Lung (tissue), 16 donors: Measurements from ENCODE around the gene KRT6B. TPM values are rescaled to one million over a fixed set of nuclear protein-coding genes. Genes with fewer than 3 reads are reported as not detected.
"Not testable (repeated sequence)": the region's sequence is repeated elsewhere in the genome, so short reads cannot be mapped to it uniquely, and the experiment has no call there.

Experiments used
- ATAC-seq: fragments of 200-7000 bp; cut with Tn5 transposase; one replicate; pipeline ENCODE4 v1.9.1; 2020; ENCODE audit warnings: moderate number of reproducible peaks; ENCODE audit not compliant: insufficient read depth, low FRiP score
- DNase-seq, 3 donors: peaks; one replicate each; pipeline ENCODE4 v3.0.0-alpha.2; 2013 to 2017
- H3K27ac ChIP-seq, 2 donors: one replicate each; pipeline ENCODE4 v1.5.1; 2013; ENCODE audit warnings: mild to moderate bottlenecking in 2 of 2, moderate library complexity in 2 of 2, control low read depth in 1 of 2, inconsistent platforms in 1 of 2, low read depth in 1 of 2, low read length in 1 of 2
- H3K27me3 ChIP-seq, 3 donors: one replicate each; pipeline ENCODE4 v1.5.1; 2013; ENCODE audit warnings: low read length in 2 of 3; ENCODE audit not compliant: control insufficient read depth in 3 of 3, insufficient read depth in 3 of 3
- H3K36me3 ChIP-seq, 4 donors: one replicate each; pipeline ENCODE4 v1.5.1; 2013; ENCODE audit warnings: low read length in 4 of 4, mild to moderate bottlenecking in 1 of 4, moderate library complexity in 1 of 4; ENCODE audit not compliant: control insufficient read depth in 4 of 4, insufficient read depth in 4 of 4
- H3K4me1 ChIP-seq, 5 donors: one replicate each; pipeline ENCODE4 v1.5.1; 2013; ENCODE audit warnings: low read length in 5 of 5, mild to moderate bottlenecking in 2 of 5, moderate library complexity in 1 of 5; ENCODE audit not compliant: control insufficient read depth in 5 of 5, insufficient read depth in 5 of 5
- H3K4me3 ChIP-seq: one replicate; pipeline ENCODE4 v1.5.1; 2013; ENCODE audit warnings: mild to moderate bottlenecking, control low read depth, moderate library complexity
- H3K9ac ChIP-seq, 2 donors: one replicate each; pipeline ENCODE4 v1.5.1; 2013; ENCODE audit warnings: low read length in 2 of 2, control low read depth in 1 of 2; ENCODE audit not compliant: insufficient read depth in 1 of 2
- H3K9me3 ChIP-seq, 4 donors: one replicate each; pipeline ENCODE4 v1.5.1; 2013; ENCODE audit warnings: low read length in 3 of 4, mild to moderate bottlenecking in 1 of 4, moderate library complexity in 1 of 4; ENCODE audit not compliant: control insufficient read depth in 4 of 4, insufficient read depth in 3 of 4
- WGBS, 2 donors: extraction: QIAGEN DNeasy Blood & Tissue Kit; methylation state at CpG; one replicate each; pipeline ENCODE4 v1.1.7; 2013; 5-methylcytosine and 5-hydroxymethylcytosine counted together
- long read RNA-seq, 5 donors: transcript quantifications; one replicate each; lab custom pipeline, GENCODE V29; 2026
- polyA plus RNA-seq, 2 donors: library from polyadenylated mRNA; stranded (reverse); fragments of 200-250 nt; gene quantifications; one replicate each; pipeline ENCODE4 v1.2.1, GENCODE V29; 2013
- total RNA-seq, 2 donors: library from RNA; depleted of rRNA in 1 of 2; stranded (reverse); fragments of >200 nt in 1 of 2; gene quantifications; one replicate each; pipeline ENCODE4 v1.2.1, GENCODE V29; 2014 to 2021
- TF ChIP-seq, protein P1 (sequence below): IDR thresholded peaks from 2 replicates; pipeline ENCODE4 v1.5.1; 2012; ENCODE audit warnings: mild to moderate bottlenecking; ENCODE audit errors: control extremely low read depth, extremely low read depth
- donor health status: control.
- donor health status: control.
- donor health status: Bipolar disorder and iron deficiency.
- donor health status: healthy.
- donor health status: DM: yes; HTN: yes; CAD: no.

Gene KRT6B
- total RNA-seq (under 1 TPM in 1 of 2 donors, not detected in 1; 0.25 TPM), polyA plus RNA-seq (under 1 TPM; 0.06 to 0.63 TPM)
- long read RNA-seq, donor 1, result 0 reads
- long read RNA-seq, donor 2, result 0 reads
- long read RNA-seq, donor 3, result 0 reads
- long read RNA-seq, donor 4, result 0 reads
- long read RNA-seq, donor 5, result 0 reads

DNA sequence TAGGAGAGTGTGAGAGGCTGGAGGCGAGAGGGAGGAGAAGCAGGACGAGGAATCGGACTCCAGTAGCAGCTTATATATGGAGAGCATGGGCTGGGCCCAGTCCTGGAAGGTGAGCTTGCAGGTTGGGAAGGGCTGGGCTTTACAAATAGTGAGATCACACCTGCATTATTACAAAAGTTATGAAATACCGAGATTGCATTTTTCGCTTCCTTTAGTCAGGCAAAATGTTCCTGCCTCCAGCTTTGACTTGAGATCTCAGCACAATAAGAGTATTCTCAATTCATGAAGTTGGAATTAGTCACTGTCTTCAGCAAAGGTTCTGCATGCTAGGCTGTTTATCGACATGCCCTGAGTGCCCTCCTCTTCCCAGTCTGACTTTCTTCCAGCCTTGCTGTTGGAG is at the start of gene KRT6B:
TSS of gene KRT6B (minus strand) at position 46 of the 400 bp plus-strand sequence. CDS start 68 bp downstream, outside the sequence.
- Histone ChIP-seq H3K9ac (no peak within 1 kb of the TSS), H3K36me3 (no peaks in the 10 kb centered on the region), H3K27ac (no peak within 1 kb of the TSS), H3K27me3 (no peaks in the 10 kb centered on the region), H3K4me3 (no peak within 1 kb of the TSS), H3K9me3 (no peaks in the 10 kb centered on the region), H3K4me1 (no peaks in the 10 kb centered on the region)
- no peak for DNase-seq
- TF ChIP-seq, protein P1, sequence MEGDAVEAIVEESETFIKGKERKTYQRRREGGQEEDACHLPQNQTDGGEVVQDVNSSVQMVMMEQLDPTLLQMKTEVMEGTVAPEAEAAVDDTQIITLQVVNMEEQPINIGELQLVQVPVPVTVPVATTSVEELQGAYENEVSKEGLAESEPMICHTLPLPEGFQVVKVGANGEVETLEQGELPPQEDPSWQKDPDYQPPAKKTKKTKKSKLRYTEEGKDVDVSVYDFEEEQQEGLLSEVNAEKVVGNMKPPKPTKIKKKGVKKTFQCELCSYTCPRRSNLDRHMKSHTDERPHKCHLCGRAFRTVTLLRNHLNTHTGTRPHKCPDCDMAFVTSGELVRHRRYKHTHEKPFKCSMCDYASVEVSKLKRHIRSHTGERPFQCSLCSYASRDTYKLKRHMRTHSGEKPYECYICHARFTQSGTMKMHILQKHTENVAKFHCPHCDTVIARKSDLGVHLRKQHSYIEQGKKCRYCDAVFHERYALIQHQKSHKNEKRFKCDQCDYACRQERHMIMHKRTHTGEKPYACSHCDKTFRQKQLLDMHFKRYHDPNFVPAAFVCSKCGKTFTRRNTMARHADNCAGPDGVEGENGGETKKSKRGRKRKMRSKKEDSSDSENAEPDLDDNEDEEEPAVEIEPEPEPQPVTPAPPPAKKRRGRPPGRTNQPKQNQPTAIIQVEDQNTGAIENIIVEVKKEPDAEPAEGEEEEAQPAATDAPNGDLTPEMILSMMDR, result no peak
- ATAC-seq, result no peak
- 85 to 95% methylated on average over 6 of the region's 6 CpGs for WGBS, 2 donors

DNA sequence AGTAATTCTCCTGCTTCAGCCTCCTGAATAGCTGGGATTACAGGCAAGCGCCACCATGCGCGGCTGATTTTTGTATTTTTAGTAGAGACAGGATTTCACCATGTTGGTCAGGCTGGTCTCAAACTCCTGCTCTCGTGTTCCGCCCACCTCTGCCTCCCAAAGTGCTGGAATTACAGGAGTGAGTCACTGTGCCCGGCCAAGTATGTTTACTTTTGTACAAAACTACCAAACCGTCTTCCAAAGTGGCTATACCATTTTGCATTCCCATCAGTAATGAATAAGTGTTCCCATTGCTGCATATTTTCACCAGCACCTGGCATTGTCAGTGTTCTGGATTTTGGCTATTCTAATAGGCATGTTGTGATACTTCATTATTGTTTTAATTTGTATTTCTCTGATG is 49.5 kb upstream of the KRT6B start:
- Histone ChIP-seq H3K27ac (no peak overlapping the region), H3K36me3 (no peaks in the 10 kb centered on the region), H3K4me1 (no peaks in the 10 kb centered on the region), H3K9me3 (no peaks in the 10 kb centered on the region), H3K27me3 (peaks cover 0 to 3% (median 0%) of the 10 kb centered on the region in 3 donors), H3K9ac (no peak overlapping the region), H3K4me3 (no peak overlapping the region)
- DNase-seq, result no peak
- TF ChIP-seq, protein P1, result no peak
- no peak for ATAC-seq
- 79 to 81% methylated on average over 7 of the region's 7 CpGs for WGBS, 2 donors

DNA sequence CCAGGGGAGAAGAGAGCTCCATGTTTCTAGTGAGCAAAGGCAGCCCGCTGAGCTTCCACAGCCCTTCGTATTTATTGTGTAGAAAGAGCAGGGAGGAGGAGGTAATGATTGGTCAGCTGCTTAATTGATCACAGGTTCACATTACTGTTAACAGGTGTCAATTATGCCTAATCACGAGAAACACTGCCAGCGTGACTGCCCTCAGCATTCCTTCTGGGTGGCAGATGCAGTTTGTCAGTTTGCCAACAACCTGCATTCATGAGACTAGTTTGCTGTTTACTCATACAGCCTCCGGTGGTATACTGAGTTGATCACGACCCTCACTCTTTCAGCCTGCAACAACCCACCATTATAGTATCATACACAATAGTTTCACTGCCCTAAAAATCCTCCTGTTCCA is 48.6 kb upstream of the KRT6B start:
- not testable (repeated sequence) for ATAC-seq, H3K27ac ChIP-seq, DNase-seq, H3K9me3 ChIP-seq, H3K9ac ChIP-seq, H3K4me1 ChIP-seq, H3K27me3 ChIP-seq, H3K36me3 ChIP-seq, H3K4me3 ChIP-seq
- 78 to 90% methylated on average over 6 of the region's 6 CpGs for WGBS, 2 donors

DNA sequence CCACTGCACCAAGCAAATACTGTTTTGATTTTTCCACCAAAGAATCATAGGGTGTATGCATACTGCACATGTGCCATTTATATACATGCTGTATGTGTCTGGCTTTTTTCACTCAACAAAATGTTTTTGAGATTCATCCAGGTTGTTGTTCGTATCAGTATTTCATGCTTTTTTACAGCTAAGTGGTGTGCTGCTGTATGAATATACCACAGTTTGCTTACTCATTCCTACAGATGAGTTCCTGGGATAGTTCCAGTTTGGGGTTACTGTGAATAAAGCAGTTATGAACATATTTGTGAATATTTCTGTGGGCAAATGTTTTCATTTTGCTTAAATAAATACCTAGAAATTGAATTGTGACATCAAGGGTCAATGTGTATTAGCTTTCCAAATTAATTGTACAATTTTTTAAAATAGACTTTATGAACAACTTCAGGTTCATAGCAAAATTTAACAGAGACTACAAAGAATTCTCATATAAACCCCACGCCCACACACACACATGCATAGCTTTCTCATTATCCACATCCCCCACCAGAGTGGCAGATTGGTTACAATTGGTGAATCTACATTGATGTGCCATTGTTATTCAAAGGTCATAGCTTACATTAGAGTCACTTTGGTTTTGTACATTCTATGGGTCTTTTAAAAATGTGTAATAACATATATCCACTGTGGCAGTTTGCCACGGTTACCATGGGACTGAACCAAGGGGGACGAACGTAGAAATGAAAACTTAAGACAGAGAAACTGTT is 48.0 kb upstream of the KRT6B start:
- DNase-seq, result no peak
- H3K4me3 ChIP-seq, result no peak overlapping the region
- H3K9me3 ChIP-seq, result no peaks in the 10 kb centered on the region
- no peak overlapping the region for H3K9ac ChIP-seq
- H3K4me1 ChIP-seq, result no peaks in the 10 kb centered on the region
- ATAC-seq, result no peak
- no peaks in the 10 kb centered on the region for H3K36me3 ChIP-seq
- TF ChIP-seq, protein P1, result no peak
- H3K27ac ChIP-seq, result no peak overlapping the region
- H3K27me3 ChIP-seq, result no peaks in the 10 kb centered on the region
- 86 to 89% methylated on average over 5 of the region's 5 CpGs for WGBS, 2 donors
